Mucosa of rectum (tissue), 2 donors: ENCODE data around the gene ZSWIM2.

Experiments used
- H3K27ac ChIP-seq, 2 donors: one replicate each; pipeline ENCODE4 v1.7.0; 2013; ENCODE audit warnings: inconsistent platforms in 2 of 2, low read depth in 2 of 2, low read length in 2 of 2
- H3K27me3 ChIP-seq, 2 donors: one replicate each; pipeline ENCODE4 v1.7.0; 2013; ENCODE audit warnings: low read length in 2 of 2; ENCODE audit not compliant: control insufficient read depth in 2 of 2, insufficient read depth in 2 of 2
- H3K36me3 ChIP-seq, 2 donors: one replicate each; pipeline ENCODE4 v1.7.0; 2013; ENCODE audit warnings: low read length in 2 of 2; ENCODE audit not compliant: control insufficient read depth in 2 of 2, insufficient read depth in 2 of 2
- H3K4me1 ChIP-seq, 2 donors: one replicate each; pipeline ENCODE4 v1.7.0; 2013; ENCODE audit warnings: low read length in 2 of 2, mild to moderate bottlenecking in 1 of 2; ENCODE audit not compliant: control insufficient read depth in 2 of 2, insufficient read depth in 2 of 2
- H3K4me3 ChIP-seq, 2 donors: one replicate each; pipeline ENCODE4 v1.7.0; 2013; ENCODE audit warnings: low read length in 2 of 2
- H3K9ac ChIP-seq, 2 donors: one replicate each; pipeline ENCODE4 v1.7.0; 2013; ENCODE audit warnings: low read length in 2 of 2, low read depth in 1 of 2, mild to moderate bottlenecking in 1 of 2
- H3K9me3 ChIP-seq, 2 donors: one replicate each; pipeline ENCODE4 v1.7.0; 2013; ENCODE audit warnings: low read length in 2 of 2; ENCODE audit not compliant: control insufficient read depth in 2 of 2
- donor health status: healthy.
- donor health status: Normal muscosa, but diverticular disease.

ZSWIM2 gene

GRCh38 chr2:186784930-186785329, 64.0 kb downstream of the ZSWIM2 start:
- H3K9me3 ChIP-seq, result no peaks in the 10 kb centered on the region
- H3K4me1 ChIP-seq, result no peaks in the 10 kb centered on the region

GRCh38 chr2:186783254-186783653, 65.7 kb downstream of the ZSWIM2 start:
- H3K9ac ChIP-seq, result no peak overlapping the region
- no peaks in the 10 kb centered on the region for H3K36me3 ChIP-seq

More at GRCh38 chr2:186784930-186785329, 64.0 kb downstream of the ZSWIM2 start:
- Histone ChIP-seq H3K9ac (no peak overlapping the region), H3K27ac (no peak overlapping the region), H3K27me3 (no peaks in the 10 kb centered on the region), H3K36me3 (no peaks in the 10 kb centered on the region), H3K4me3 (no peak overlapping the region)

GRCh38 chr2:186780701-186781316, 68.2 kb downstream of the ZSWIM2 start:
- Histone ChIP-seq H3K27ac (no peak overlapping the region), H3K9me3 (no peaks in the 10 kb centered on the region), H3K36me3 (no peaks in the 10 kb centered on the region), H3K27me3 (no peaks in the 10 kb centered on the region), H3K9ac (no peak overlapping the region), H3K4me1 (no peaks in the 10 kb centered on the region), H3K4me3 (no peak overlapping the region)

More at GRCh38 chr2:186783254-186783653, 65.7 kb downstream of the ZSWIM2 start:
- Histone ChIP-seq H3K4me3 (no peak overlapping the region), H3K4me1 (no peaks in the 10 kb centered on the region), H3K27me3 (no peaks in the 10 kb centered on the region), H3K9me3 (no peaks in the 10 kb centered on the region), H3K27ac (no peak overlapping the region)
